Measurements from ENCODE around the gene GAS2L1.

Gene GAS2L1

GRCh38 chr22:29310065-29310862 is 3.8 kb downstream of the GAS2L1 start:
- no peak for DNase-seq

GRCh38 chr22:29310863-29311339 is 4.5 kb downstream of the GAS2L1 start:
- DNase-seq: no peak

- no peak for DNase-seq
These were observed 5.2 kb downstream of the GAS2L1 start for GRCh38 chr22:29311464-29312217.

GRCh38 chr22:29312218-29313125 is 6.0 kb downstream of the GAS2L1 start:
- DNase-seq: no peak

- no peak for DNase-seq
These were observed 6.7 kb downstream of the GAS2L1 start for GRCh38 chr22:29313126-29313575.

GRCh38 chr22:29313576-29314466 is 7.4 kb downstream of the GAS2L1 start:
- no peak for DNase-seq

- DNase-seq: no peak
These were observed 8.3 kb downstream of the GAS2L1 start for GRCh38 chr22:29314537-29315285.

GRCh38 chr22:29315286-29316140 is 9.1 kb downstream of the GAS2L1 start, which contains the start of gene RASL10A:
TSS of gene RASL10A (minus strand) at chr22:29315697. CDS start at chr22:29315246, 451 bp downstream.
- DNase-seq: no peak

GRCh38 chr22:29316141-29316828 is 9.8 kb downstream of the GAS2L1 start:
- DNase-seq: no peak

GRCh38 chr22:29317827-29318454 is 11.5 kb downstream of the GAS2L1 start:
- no peak for DNase-seq

GRCh38 chr22:29319072-29319471 is 12.6 kb downstream of the GAS2L1 start:
- no peak for DNase-seq

- no peak for DNase-seq
These were observed 14.1 kb downstream of the GAS2L1 start for GRCh38 chr22:29320546-29320945.

GRCh38 chr22:29323641-29324040 is 17.2 kb downstream of the GAS2L1 start:
- DNase-seq: no peak

GRCh38 chr22:29325356-29325755 is 18.9 kb downstream of the GAS2L1 start:
- DNase-seq: no peak

- DNase-seq: no peak
These were observed 19.4 kb downstream of the GAS2L1 start for GRCh38 chr22:29325785-29326315.

- DNase-seq: no peak
These were observed 20.0 kb downstream of the GAS2L1 start for GRCh38 chr22:29326481-29326880.

GRCh38 chr22:29327089-29327764 is 20.8 kb downstream of the GAS2L1 start:
- no peak for DNase-seq

GRCh38 chr22:29328055-29328454 is 21.6 kb downstream of the GAS2L1 start:
- DNase-seq: no peak

Measured in NCI-H187 treated with DMSO at 0.1 percent for 48 hours (cell line).